ENCODE data around the gene NOVA2. TPM values are rescaled to one million over a fixed set of nuclear protein-coding genes. Genes with fewer than 3 reads are reported as not detected.

NOVA2 gene
- total and polyA plus RNA-seq, 9 of the 15 experiments (the other 6 are each of a cell fraction or from before 2014, with no cell fraction given), result not detected

DNA sequence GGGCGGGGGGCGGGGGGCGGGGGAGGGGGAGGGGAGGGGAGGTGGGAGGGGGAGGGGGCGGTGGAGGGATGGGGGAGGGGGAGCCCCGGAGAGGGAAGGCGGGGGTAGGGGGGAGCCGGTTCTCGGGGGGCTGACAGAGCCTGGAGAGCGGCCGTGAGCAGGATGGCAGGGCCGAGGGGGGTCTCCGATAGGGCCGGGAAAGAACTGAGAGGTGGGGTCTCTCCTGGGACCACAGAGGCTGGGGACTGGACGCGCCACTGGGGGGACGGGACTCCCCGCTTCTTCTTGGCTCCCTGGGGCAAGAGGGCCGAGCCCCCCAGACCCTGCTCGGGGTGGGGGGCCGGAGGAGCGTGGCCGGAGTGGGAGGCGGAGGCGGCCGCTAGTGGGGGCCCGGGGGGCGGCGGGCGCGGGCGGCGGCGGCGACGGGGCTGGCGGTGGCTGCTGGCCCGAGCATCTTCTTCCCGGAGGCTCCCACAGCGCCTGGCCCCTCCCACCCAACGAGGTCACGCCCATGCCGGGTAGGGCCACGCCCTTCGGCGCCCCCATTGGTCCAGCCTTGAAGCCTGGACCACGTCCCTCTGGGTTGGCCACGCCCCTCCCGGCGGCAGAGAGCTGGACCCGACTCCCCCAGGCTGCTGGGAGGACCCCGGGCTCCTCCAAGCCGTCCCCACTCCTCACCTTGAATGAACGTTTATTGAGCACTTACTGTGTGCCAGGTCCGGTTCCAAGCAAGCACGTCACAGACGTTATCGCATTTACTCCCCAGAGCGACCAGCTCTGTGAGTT is at the start of gene NOVA2 (continued):
- TF ChIP-seq, protein P1, sequence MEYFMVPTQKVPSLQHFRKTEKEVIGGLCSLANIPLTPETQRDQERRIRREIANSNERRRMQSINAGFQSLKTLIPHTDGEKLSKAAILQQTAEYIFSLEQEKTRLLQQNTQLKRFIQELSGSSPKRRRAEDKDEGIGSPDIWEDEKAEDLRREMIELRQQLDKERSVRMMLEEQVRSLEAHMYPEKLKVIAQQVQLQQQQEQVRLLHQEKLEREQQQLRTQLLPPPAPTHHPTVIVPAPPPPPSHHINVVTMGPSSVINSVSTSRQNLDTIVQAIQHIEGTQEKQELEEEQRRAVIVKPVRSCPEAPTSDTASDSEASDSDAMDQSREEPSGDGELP (CRISPR knock-in tag; IDR thresholded peaks at IDR 0.05; ENCODE audit: borderline replicate concordance), result peak; percentile 19; the same call in 1 of the 2 replicates
- TF ChIP-seq ATF1 (CRISPR knock-in tag; IDR thresholded peaks at IDR 0.05) (no peak), ATF1 (tag; IDR thresholded peaks at IDR 0.05) (peak; percentile 44; the same call in 1 of the 2 replicates), ETS1 (conservative IDR thresholded peaks at IDR 0.05; ENCODE audit: control insufficient read depth, low read depth, low read length) (no peak), VEZF1 (CRISPR knock-in tag; IDR thresholded peaks at IDR 0.05) (0 out of 2 replicates have a peak, but pooled peaks have one; percentile 10), ELK1 (CRISPR knock-in tag; IDR thresholded peaks at IDR 0.05) (no peak)
